Cardiac septum (tissue), 1 donor: ENCODE measurements around the gene SLC47A1. TPM values are rescaled to one million over a fixed set of nuclear protein-coding genes. Genes with fewer than 3 reads are reported as not detected.
"Not testable (repeated sequence)": the region's sequence is repeated elsewhere in the genome, so short reads cannot be mapped to it uniquely, and the experiment has no call there.

Experiments
- DNase-seq: peaks from one replicate; pipeline ENCODE4 v3.0.0-alpha.2; 2020; ENCODE audit warnings: low spot score
- intact Hi-C: fragments of 100-400 bp; cut with DNase I; formaldehyde crosslinking; loops from one replicate; pipeline ENCODE4 v1.14.0; 2022
- total RNA-seq: library from RNA; stranded (reverse); fragmentation: NEBNext Ultra II Directional; extraction: Animal tissue kit (Norgen Biotek cat#: 25700); gene quantifications from one replicate; pipeline ENCODE4 v1.2.1, GENCODE V29; 2021
- donor health status: DM: no; HTN: no; CAD: no.

SLC47A1 gene
- total RNA-seq, 1 donor from 2014 or later = 11.8 TPM

- intact Hi-C loops = no loop called here
These were observed 16.0 kb upstream of the SLC47A1 start for GRCh38 chr17:19517699-19518098.

GRCh38 chr17:19519388-19520291 lies 14.0 kb upstream of the SLC47A1 start:
- peak; percentile 58 for DNase-seq
- intact Hi-C loops = not testable (repeated sequence)

More at GRCh38 chr17:19517699-19518098, 16.0 kb upstream of the SLC47A1 start:
- DNase-seq = no peak

DNA sequence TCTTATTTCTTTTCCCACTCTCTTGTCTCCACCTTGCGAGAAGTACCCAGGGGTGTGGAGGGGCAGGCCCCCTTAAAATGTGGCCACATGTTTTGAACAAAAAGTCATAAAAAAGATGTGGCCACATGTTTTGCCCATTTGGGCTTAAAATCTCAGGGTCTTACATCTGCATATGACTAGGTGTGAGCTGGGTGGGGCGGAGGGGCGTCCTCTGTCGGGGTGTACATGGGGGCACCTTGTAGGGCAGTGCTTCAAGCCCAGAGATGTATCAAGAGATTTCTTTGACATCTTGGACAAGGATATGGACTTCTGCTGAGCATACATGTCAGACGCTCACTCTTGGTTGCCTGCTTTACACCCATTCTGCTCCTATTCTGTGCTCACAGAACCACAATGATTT lies 13.0 kb upstream of the SLC47A1 start:
- no peak for DNase-seq
- intact Hi-C loops = no loop called here

GRCh38 chr17:19523690-19524089 lies 10.0 kb upstream of the SLC47A1 start:
- DNase-seq = no peak
- intact Hi-C loops = no loop called here

DNA sequence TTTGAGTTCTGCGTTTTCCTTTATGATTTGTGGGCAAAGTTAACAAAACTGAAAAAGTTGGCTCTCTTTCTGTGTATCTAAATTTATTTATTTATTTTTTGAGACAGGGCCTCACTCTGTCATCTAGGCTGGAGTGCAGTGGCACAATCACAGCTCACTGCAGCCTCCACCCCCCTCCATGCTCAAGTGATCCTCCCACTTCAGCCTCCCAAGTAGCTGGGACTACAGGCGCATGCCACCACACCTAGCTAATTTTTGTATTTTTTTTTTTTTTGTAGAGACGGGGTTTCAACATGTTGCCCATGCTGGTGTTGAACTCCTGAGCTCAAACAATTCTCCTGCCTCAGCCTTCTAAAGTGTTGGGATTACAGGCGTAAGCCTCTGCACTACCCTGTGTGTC lies 6.7 kb upstream of the SLC47A1 start:
- DNase-seq, intact Hi-C loops: not testable (repeated sequence)

GRCh38 chr17:19531780-19532501 lies 1.7 kb upstream of the SLC47A1 start:
- no peak for DNase-seq
- intact Hi-C loops = no loop called here

DNA sequence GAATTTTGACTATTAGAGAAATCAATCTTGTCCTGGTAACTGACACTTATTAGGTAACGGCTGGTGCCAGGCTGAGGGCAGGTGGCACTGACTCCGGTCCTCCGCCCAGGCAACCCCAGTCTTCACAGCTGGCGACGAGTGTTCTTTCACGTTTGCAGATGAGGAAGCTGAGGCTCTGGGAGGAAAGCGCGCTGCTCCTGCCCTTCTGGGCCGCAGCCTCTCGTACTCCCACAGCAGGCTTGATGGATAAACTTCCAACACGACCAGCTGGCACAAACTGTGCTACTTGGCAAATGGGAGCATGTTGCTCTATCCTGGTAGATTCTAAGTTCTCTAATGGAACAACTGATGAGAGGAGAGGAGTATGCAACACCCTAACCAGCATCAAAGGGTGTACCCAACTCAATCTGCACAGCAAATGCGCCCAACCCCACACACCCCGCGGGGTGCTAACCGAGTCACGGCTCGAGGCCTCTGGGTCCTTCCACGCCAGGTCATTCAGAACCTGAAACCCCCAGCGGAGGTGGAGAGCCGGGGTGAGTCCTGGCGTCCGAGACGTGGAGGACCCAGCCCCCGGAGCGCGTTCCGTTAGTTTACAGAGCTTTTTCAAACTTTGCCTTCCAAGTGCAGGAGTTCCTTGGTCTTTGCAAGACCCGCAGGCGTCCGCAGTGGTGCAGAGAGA lies 477 bp upstream of the SLC47A1 start:
- no peak for DNase-seq
- intact Hi-C loops = no loop called here

- no peak for DNase-seq
- intact Hi-C loops = no loop called here
These were observed 1.0 kb downstream of the SLC47A1 start for GRCh38 chr17:19534562-19535149.

GRCh38 chr17:19537111-19537510 lies 3.5 kb downstream of the SLC47A1 start:
- intact Hi-C loops = no loop called here
- peak; percentile 26 for DNase-seq

DNA sequence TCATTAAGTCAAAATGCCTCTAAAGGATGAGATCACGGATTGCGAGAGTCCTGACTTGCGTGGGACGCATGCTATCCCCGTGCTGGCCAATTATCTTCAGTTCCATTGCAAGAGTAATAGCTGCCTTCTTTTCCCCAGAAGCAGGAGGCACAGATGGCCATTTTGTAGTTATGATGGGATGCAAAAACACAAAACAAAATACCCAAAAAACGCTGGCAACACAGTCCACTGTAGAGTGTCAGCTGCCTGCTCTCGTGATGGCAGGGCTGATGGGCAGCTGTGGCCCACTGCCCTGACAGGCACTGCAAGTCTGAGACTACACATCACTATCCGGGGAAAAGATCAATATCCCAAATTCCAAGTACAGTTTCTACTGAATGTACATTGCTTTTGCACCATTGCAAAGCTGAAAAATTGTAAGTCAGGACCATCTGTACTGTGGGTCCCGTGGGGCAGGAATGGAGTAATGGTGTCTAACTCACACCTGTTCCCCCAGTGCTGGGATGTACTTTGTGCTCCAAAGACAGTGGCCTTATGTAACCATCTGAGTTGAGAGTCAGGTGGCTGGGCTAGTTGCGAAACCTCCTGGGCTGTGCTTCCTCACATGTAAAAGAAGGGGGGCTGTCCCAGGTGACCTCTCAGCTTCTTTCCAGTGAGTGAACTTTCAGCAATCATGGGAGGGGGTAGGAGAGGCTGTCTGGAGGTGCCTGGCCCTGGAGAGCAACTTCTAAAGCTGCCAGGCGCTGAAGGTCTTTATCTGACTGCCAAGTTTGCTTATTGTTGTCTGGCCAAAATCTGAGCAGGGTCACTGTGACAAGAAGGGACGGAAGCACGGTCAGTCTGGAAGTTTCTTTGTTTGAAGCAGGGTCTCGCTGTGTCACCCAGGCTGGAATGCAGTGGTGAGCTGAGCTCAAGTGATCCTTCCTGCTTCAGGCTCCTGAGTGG lies 4.7 kb downstream of the SLC47A1 start:
- peak; percentile 75 for DNase-seq
- intact Hi-C loops = no loop called here

DNA sequence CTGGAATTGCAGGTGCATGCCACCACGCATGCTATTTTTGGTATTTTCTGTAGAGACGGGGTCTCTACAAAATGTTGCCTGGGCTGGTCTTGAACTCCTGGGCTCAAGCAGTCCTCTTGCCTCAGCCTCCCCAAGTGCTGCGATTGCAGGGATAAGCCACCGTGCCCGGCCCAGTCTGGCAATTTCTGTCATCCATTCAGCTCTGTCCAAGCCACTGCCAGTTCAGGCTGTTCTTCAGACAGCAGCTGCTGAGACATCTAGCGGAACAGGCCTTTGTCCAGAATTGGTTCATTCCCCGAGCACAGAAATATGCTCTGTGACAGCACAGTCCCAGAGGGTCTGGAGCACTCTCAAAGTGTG lies 5.4 kb downstream of the SLC47A1 start:
- intact Hi-C loops = no loop called here
- DNase-seq = peak; percentile 73

GRCh38 chr17:19539841-19540311 lies 6.2 kb downstream of the SLC47A1 start:
- intact Hi-C loops = no loop called here
- DNase-seq = peak; percentile 61

DNA sequence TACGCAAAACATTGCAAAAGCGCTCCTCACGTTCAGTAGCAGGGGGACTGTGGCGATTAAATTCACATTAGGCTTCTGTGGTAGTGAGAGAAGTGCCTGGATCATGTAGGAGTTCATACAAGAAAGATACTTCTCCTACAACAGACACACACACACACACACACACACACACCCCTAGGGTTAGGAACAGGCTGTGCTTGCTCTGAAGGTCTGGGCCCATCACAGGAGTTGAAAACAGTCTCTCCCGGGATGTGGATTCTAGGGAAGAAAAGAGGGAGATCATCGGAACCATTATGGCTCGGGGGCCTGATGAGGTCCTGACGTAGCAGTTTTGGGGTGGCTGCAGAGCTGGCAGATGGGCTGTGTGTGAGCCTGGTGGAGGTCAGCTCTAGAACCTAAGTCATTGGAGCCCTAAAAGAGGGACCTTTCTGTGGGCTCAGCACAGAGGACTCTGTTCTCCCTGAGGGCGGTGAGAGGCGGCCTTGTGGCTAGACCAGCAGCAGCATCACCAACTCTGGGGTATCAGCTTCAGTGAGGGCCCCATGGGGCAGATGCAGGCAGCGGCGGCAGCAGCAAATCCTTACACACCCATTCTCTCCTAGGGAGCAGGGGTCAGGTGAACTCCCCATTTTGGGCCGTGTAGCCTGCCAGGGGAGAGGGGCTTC lies 7.2 kb downstream of the SLC47A1 start:
- DNase-seq = peak; percentile 67
- intact Hi-C loops = no loop called here

DNA sequence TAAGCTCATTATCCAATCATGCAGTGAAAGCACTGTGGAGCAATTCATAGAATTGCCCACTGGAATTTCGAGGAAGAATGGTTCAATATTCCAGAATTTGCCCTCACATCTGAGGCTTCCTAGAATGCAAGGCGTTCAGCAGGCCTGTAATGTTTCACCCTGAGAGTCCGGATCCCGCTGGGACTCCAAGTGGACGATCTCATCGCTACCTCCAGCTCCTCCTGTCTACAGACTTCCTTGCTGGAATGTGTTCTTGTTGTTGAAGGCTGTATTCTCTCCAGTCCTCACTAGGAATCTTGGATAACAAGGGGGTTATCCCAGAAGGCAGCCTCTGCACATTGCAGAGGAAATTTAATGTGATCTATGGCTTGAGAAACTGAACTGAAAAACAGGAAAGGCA lies 7.8 kb downstream of the SLC47A1 start:
- intact Hi-C loops = no loop called here
- peak; percentile 12 for DNase-seq

DNA sequence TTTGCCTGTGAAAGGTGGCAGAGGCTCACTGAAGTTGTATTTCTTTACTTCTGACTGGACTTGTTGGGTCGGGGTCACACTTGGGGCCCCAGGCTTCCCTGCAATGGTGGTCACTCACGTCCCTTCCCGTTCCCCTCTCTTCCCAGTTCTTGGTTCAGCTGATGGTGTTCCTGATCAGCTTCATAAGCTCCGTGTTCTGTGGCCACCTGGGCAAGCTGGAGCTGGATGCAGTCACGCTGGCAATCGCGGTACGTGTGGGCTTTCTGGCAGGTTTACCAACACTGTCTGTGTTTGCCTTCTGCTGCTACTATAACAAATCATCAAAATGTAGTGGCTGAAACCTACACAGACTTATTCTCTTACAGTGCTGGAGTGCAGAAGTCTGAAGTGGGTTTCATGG lies 8.6 kb downstream of the SLC47A1 start:
- DNase-seq = peak; percentile 27
- intact Hi-C loops = no loop called here

- intact Hi-C loops = no loop called here
- DNase-seq = peak; percentile 55
These were observed 10.7 kb downstream of the SLC47A1 start for GRCh38 chr17:19544366-19544765.

DNA sequence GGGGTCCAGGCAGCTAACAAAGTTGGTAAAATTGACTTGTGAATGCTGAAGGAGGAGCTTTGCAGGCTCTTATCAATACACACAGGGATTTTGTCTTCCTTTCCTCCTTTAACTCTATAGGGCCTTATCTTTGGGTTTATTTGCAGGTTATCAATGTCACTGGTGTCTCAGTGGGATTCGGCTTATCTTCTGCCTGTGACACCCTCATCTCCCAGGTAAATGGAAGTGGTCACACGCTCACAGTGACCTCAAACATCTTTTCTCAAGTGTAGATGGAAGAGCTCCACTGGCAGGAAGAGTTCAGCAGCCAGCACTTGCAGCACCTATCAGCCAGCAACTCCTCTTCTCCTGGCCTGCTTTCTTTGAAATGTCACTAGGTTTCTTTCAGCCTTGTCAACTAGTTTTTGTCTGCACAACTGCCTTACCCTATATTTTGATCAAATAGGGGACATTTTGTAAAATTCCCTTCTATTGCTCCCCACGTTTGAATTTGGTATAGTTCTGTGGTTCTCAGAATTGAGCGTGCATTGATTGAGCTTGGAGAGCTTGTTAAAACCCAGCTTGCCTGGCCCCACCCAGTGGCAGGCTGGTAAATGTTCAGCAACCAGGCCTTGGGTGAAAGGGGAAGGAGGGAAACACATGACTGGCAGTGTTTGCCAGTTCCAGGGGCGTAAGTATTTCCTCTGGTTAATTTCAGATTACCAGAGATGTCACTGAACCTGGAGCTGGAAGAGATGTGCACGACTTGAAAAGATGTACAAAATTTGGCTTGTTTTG lies 12.8 kb downstream of the SLC47A1 start:
- DNase-seq = peak; percentile 73
- intact Hi-C loops = no loop called here
